ENCODE results near the gene MDC1.
"Not testable (repeated sequence)": the region's sequence is repeated elsewhere in the genome, so short reads cannot be mapped to it uniquely, and the experiment has no call there.

Gene MDC1, protein sequence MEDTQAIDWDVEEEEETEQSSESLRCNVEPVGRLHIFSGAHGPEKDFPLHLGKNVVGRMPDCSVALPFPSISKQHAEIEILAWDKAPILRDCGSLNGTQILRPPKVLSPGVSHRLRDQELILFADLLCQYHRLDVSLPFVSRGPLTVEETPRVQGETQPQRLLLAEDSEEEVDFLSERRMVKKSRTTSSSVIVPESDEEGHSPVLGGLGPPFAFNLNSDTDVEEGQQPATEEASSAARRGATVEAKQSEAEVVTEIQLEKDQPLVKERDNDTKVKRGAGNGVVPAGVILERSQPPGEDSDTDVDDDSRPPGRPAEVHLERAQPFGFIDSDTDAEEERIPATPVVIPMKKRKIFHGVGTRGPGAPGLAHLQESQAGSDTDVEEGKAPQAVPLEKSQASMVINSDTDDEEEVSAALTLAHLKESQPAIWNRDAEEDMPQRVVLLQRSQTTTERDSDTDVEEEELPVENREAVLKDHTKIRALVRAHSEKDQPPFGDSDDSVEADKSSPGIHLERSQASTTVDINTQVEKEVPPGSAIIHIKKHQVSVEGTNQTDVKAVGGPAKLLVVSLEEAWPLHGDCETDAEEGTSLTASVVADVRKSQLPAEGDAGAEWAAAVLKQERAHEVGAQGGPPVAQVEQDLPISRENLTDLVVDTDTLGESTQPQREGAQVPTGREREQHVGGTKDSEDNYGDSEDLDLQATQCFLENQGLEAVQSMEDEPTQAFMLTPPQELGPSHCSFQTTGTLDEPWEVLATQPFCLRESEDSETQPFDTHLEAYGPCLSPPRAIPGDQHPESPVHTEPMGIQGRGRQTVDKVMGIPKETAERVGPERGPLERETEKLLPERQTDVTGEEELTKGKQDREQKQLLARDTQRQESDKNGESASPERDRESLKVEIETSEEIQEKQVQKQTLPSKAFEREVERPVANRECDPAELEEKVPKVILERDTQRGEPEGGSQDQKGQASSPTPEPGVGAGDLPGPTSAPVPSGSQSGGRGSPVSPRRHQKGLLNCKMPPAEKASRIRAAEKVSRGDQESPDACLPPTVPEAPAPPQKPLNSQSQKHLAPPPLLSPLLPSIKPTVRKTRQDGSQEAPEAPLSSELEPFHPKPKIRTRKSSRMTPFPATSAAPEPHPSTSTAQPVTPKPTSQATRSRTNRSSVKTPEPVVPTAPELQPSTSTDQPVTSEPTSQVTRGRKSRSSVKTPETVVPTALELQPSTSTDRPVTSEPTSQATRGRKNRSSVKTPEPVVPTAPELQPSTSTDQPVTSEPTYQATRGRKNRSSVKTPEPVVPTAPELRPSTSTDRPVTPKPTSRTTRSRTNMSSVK (N-terminal part only)

DNA sequence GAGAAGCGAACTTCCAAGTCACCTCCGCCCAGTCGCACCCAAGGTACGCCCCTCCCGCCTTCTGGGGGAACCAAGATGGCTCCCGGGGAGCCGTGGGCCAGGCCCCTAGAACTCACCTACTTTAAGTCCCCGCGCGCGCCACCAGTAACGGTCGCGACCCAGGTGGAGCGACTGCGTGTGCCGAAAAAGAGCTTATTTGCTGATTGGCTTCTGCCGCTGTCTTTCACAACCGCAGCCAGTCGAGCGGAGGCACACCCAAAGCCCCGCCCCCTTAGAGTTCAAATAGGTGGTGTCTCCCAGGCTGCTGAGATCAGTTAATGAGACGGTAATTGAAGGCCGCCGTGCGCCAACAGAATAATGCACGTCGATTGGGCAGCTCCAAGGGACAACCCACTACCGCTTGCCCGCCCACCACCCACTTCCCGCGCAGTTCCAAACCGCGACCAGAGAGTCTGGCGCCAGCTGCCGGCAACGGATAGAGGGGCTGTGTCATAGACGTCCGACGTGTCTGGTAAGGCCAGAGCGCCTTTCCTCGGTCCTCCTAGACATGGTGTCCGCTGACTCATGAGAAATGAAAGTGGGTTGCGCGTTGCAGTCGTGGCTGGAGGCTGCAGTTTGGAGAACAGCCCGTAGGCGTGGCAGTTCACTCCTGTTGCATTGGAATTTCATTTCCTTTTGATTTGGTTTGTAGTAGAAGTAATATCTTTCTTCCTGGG lies at the start of gene MDC1:
MDC1 (minus strand) TSS at position 153 of the 716 bp plus-strand sequence. CDS start 2,106 bp downstream, outside the sequence.
- peak; percentile 100 for DNase-seq

DNA sequence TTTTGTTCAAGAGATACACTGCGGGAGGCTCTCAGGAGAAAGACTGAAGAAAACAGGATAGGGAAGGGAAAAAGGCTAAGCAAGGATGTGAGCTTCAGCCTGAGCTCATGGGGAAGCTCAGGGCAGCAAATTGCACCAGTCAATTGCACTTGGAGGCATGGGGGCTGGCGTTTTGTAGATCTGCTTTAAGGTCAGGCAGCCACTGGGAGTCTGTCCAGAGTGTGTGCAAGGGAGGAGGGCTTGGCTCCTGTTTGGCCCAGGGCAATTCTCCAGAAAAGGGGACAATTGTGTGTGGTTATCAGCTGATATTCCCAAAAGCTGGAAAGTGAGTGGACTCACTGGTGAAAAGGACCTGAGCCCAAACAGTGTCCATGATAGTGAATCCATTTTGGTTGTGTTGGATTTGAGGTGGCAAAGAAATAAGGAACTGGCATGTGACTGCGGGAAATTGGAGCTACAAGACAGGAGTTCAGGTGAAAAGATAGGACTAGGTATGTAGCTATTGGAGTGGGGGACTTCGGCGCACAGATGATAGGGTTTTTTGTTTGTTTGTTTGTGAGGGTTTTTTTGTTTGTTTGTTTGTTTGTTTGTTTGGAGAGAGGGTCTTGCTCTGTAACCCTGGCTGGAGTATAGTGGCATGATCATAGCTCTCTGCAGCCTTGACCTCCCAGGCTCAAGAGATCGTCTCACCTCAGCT lies 49.5 kb upstream of the MDC1 start:
- no peak for DNase-seq

DNA sequence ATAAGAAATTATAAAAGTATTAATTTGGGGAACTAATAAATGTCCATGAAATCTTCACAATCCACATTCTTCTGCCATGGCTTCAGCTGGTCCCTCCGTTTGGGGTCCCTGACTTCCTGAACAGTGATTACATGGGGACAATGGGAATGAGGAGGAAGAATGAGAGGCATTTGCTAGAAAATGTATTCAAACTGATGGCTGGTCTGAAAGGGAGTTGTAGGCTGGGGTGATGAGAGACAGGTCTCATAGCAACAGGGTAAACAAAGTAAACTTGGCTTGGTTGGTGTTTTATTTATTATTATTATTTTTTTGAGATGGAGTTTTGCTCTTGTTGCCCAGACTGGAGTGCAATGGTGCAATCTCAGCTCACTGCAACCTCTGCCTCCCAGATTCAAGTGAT lies 48.4 kb upstream of the MDC1 start:
- DNase-seq: not testable (repeated sequence)

- DNase-seq: not testable (repeated sequence)
These were observed 47.5 kb upstream of the MDC1 start for GRCh38 chr6:30764490-30765043.

DNA sequence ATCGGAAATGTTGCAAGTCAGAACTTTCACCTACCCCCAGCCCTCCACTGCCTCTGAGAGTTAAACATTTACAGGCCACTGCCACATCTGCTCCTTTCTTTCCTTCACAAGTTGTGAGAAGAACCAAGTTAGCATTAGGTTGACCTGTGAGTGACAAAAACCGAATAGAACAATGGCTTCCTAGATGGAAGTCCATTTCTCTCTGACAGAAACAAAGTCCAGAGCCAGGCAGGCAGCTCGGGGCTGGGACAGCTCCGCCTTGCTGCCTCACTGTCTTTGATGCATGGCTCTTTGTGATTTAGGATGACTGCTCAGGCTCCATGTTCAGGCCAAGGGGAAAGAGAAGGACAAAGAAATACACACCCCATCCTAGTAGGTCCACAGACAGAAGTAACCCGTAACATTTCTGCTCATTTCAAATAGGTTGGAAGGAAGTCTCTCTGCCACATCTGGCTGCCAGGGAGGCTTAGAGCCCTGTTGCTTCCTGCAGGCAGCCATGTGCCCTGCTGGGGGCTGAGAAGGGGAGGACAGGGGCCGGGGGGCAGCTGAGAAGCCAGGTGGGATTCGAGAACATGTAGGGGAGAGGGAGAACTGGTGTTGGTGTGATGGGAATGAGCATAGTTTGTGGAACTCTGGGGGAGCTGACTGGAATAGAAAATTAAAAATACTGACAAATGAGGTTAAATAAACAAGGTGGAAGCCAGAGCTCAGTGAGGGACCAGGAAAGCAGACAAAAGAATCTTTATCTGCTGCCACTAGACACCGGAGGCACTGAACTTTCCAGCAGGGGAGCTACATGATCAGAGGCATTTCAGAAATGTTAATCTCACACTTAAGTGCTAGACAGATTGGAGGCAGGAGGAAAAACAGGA lies 46.8 kb upstream of the MDC1 start:
- no peak for DNase-seq

- no peak for DNase-seq
These were observed 46.1 kb upstream of the MDC1 start for GRCh38 chr6:30763155-30763617.

GRCh38 chr6:30761791-30762429 lies 44.8 kb upstream of the MDC1 start:
- DNase-seq: no peak

- DNase-seq: no peak
These were observed 43.5 kb upstream of the MDC1 start for GRCh38 chr6:30760549-30760948.

DNA sequence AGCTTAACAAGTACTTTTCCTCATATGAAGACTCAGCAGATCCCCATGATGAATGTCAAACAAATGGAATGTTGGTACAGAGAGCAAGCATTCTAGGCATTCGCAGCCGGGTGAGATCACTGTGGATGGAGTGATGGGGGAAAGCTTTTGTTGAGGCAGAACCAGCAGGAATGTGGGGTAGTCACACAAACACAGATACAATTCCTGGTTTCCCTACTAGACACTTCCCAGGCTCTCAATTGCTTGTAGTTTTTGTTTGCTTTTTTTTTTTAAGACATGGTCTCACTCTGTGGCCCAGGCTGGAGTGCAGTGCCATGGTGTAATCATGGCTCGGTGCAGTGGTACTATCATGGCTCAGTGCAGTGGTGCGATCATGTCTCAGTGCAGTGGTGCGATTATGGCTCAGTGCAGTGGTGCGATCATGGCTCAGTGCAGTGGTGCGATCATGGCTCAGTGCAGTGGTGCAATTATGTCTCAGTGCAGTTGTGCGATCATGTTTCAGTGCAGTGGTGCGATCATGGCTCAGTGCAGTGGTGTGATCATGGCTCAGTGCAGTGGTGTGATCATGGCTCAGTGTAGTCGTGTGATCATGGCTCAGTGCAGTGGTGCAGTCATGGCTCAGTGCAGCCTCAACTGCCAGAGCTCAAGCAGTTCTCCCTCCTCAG lies 42.6 kb upstream of the MDC1 start:
- DNase-seq: no peak

- no peak for DNase-seq
These were observed 40.3 kb upstream of the MDC1 start for GRCh38 chr6:30757261-30757904.

DNA sequence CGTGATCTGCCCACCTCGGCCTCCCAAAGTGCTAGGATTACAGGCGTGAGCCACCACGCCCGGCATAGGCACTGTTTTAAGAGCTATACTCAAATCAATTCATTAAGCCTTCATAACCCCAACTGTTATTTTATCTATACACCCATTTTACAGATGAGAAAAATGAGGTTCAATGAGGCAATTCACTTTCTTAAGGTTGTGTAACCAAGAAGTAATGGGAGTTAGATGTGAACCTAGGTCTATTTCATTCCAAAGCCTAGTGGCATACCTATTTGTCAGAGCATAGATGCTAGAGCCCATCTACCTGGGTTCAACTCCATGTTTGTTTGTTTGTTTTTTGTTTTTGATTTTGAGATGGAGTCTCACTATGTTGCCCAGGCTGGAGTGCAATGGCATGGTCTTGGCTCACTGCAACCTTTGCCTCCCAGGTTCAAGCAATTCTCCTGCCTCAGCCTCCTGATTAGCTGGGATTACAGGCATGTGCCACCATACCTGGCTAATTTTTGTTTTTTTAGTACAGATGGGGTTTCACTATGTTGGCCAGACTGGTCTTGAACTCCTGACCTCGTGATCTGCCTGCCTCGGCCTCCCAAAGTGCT lies 39.4 kb upstream of the MDC1 start:
- not testable (repeated sequence) for DNase-seq

DNA sequence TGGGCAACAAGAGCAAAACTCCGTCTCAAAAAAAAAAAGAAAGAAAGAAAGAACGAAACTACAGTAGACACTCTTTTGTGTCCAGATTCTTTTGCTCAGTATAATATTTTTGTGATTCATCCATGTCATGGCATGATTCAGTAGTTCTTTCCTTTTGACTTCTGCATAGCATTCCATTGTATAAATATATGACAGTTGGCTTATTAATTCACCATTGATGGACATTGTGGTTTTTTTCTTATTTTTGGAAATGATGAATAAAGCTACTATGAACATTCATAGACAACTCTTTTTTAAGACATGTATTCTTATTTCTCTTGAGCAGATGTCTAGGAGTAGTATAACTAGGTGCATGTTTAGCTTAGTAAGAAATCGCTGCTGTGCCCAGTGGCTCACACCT lies 37.5 kb upstream of the MDC1 start:
- DNase-seq: no peak

DNA sequence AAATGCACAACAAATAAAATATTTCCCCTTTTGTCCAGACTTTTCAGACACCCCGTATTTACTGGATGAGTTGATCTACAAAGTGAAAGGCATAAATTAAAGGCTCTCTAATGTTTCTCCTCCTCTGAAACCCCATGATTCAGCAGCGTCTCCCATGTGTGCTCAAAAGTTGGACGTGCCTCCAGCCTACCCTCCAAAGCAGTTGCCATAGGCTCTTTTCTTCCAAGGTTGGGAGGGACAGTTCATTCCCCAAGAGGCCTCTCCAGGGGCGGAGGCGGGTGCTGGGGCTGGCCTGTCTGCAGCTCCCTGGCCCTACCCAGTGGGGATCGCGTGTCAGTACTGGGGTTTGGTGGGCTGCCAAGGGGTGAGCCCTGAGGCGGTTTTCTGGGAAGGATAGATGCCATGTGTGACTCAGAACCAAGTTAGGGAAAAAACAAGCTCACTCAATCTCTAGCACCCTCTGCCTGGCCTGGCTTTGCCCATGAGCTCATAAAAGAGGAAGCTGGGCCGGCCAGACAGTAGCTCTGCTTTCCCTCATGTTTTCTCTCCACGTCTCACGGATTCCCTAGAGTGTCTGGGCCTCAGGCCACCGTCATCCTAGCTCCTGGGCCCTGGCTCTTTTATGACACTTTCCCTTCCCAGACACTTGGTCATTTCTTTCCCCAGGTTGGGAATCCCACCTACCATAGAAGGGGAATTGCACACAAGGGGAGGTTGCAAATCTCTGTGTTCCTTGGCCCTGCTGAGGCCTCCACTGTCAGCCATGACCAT lies 35.3 kb upstream of the MDC1 start:
- DNase-seq: no peak

- no peak for DNase-seq
These were observed 33.2 kb upstream of the MDC1 start for GRCh38 chr6:30750379-30750668.

DNA sequence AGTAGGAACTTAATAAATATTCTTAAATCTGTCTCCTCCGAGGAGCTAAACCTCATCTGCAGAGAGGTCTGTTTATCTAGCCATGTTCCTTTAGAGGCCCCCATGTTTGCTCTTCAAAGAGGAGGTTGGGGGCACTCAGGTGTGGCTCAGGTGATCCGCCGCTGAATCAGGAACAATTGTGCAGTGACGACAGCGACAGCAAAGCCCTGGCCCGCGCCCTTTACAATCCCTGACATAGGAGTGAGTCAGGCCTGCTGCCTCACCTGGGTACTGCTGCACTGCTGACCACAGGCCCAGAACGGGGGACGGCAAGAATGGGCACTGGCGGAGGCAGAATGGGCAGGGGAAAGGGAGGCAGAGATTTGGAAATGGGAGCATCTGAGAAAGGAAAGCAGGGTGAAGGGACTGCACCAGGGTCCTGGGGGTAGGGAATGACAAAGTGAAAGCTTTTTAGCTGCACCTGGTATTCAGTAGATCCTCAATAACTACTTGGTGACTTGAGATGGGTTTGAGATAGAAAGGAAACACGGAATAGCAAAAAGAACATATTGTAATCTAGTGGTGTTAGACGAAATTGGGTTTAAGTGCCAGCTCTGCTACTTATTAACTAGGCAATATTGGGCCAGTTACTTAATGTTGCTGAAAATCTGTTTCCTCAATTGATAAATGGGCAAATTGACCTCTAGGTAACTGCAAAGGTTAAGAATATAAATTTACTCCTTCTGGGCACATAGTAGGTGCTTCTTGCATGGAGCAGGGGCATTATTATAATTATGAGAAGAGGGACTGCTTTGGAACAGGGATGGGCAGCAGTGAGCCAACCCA lies 32.7 kb upstream of the MDC1 start:
- no peak for DNase-seq

GRCh38 chr6:30748851-30749540 lies 31.9 kb upstream of the MDC1 start:
- no peak for DNase-seq

All from GF-D8 (cell line).